GM18858 (cell line): ENCODE results near the gene FANK1.

Source experiments
- ATAC-seq: cut with Tn5 transposase; IDR thresholded peaks from one replicate; pipeline ENCODE4 v1.9.1; 2021; ENCODE audit not compliant: unreplicated experiment

Gene FANK1

DNA sequence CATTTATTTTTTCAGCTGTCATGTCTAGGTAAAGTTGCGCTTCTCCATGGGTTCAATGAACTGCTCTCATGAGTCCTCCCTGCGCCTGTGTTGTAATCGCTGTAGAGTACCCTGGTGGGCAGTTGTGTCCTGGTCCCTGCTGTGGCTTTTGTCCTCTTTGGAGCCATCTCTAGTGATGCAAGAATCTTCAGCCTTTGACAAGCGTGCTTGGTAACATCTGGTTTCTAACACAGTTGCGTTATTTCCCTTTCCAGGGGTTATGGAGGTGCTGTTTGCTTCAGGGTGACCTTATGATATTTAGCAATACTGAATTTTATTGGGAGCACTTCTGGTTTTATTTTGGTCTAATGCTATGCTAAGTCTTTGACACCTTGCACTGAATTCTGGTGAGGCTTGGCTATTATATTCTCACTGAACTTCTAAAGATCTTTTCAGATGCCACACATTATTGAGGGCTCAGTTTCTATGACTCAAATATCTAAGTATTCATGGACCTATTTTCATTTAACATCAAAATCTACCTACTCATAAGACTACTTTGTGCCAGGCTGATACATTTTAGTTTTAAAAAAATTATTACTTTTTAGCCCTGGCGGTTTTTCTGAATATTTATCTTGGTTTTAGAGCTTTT, 88.6 kb downstream of the FANK1 start:
- no peak for ATAC-seq

DNA sequence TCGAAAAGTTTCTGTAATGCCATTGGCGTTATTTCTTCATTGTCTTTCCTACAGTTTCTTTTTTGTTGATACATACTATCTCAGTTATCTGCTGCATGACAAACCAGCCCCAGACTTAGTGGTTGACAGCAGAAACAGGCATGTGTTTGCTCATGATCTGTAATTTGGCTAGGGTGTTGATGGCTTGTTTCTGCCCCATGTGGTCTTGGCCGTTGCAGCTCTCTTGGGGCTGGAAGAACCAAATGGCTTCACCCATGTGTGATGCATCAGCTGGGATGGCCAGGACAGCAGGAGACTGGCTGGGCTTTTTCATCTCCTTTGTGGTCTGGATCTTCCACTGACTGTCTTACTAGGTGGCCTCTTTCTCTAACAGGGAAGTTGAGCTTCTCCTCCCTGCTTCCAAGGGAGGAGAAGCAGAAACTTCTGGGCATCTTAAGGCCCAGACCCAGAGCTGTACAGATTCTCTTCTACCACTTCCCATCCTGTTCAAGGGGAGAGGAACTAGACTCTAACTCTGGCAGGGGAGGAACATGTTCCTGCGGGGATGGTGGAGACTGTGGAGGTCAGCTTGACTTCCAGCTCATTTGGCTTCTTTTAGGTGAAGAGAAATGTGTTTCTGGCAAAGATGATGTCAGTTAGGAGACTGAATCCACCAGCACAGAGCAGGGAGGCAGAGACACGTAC, 89.3 kb downstream of the FANK1 start:
- no peak for ATAC-seq

DNA sequence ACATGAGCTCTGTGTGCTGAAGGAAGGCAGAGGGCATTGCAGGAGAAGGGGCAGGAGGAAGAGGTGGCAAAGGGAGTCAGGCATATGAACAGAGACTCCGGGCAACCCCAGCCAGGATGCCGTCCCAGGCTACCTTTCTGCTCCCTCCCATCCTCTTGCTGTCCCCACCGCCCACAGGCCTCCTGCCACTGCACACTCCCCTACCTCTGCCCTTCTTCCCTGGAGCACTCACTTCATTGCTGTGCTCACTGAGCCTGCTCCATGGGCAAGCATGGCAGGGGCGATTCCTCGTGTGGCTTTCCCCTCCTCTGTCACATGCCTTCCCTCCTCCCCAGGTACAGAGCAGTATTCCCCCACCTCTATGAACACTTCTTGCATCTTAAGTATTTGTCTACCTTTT, 93.4 kb downstream of the FANK1 start:
- no peak for ATAC-seq

DNA sequence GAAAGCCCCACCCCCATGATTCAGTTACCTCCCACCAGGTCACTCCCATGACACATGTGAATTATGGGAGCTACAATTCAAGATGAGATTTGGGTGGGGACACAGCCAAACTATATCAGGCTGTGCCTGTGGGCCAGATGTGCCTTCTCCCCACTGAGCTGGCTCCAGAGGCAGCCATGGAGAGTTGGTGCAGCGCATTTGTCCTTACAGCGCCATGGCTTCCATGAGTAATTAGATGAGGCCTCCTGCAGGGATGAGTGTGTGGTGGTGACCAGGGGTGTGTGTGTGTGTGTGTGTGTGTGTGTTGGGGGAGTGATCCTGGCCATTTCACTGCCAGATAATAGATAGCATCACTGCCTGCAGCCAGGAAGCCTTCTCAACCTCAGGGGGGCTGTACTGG, 94.6 kb downstream of the FANK1 start:
- ATAC-seq = no peak

DNA sequence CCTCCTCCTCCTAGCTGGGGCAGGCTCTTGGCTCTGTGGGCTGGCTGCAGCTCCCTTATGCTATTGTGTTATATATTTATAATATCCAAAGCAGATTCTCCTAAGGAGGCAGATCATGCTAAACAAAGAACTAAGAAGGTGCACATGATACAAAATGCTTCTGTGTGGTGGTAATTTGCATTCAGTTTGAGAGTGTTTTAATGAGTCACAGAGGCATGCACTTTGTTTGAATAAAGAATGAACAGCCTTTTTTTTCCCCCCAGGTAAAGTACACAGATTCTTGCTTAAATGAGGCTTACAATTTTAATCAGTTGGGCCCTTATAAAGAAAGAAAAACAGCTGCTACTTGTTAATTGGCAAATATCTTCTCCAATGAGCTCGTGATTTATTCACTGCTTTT, 95.0 kb downstream of the FANK1 start:
- ATAC-seq = no peak

DNA sequence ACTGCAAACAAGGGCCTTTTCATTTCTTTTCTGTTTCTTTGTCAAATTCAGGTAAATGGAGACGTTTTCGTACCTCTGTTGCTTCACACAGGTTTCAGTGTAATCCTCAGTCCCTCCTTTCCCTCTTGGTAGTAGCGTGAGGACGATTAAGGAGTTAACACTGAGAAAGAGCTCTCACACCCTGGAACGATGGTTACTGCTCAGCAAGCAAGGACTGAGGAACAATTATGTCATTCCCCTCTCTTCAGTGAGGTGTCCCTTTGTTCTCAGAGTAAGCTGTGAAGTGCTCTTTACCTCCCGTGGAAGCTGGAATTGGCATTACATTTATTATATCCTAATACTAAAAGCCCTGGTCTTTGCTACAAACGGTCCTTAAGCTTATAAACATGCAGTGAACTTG, 95.9 kb downstream of the FANK1 start:
- ATAC-seq = no peak

DNA sequence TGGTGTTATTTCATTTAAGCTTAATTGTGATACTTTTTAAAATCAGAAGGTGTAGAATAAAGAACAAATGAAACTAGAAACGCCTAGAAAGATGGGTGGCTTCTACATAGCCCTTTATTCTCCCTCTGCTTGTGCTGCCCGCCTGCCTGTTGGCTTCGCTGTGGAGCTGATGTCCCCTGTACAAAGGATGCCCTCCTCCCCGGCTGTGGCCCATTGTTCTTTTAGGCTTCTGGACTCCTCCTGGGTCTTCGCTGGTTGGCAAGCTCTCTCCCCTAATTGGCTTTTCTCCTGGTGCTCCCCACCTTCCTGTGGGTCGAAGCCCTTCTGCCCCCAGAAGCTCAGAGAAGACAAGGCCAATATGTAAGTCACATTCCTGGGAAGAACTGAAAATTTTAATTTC, 98.2 kb downstream of the FANK1 start:
- ATAC-seq = no peak

DNA sequence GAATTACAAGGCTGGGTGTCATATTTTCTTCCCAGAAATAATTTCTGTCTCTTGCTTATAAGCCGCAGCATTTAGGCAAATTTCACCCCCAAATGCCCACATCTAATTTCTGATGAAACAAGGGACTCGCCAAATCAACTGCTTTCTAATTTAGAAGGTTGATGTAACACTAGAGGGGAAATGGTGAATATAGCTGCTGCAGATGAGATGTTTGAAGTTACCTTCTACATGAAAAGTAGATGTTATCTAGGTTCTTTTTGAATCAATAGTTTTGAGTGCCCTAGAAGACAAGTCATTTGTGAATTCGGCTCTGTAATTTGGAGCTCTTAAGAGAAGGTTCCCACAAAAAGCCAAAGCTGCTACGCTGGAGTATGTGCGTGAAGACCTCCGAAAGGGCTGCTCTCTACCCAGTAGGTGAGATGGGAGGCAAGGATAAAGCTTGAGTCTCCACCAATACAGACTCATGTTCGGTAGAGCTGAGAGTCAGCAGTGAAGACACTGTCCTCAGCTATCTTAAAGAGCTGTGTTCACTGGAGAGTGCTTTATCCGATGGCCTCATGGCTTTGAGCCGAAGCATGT, 99.5 kb downstream of the FANK1 start:
- ATAC-seq = no peak

DNA sequence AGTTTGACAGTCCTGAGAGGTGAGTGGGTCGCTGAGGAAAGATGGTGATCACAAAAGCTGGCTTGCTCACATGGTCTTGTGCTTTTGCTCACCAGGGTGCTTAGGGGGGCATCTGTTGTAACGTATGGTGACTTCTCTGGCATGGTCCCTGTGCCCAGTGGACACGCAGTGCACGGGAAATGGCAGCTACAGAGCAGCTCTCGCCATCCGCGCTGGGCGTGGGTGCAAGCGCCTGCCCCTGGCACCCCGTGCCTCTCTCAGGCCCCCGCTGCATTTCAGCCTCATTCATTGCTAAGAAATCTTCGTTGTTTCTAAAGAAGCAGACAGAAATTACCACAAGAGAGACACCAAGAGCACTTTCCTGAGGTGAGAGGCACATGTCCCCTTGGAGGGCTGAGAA, 101.2 kb downstream of the FANK1 start:
- no peak for ATAC-seq

DNA sequence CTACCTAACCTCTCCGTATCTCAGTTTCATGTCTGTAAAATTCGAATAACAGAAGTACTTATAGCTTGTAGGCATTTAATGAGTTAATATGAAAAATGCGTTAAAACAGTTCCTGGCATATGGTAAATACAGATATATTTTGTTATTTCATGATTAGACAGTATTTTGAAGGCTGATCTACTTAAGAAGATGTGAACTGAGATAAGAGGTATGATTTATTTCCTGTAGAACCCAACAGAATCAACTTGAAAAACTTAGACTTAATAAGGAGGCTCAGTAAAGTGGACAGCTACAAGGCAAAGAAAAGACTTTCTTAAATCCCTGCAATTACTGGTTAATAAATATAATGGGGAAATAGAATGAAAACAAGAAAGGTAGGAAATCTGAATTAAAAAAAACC, 103.3 kb downstream of the FANK1 start:
- no peak for ATAC-seq

DNA sequence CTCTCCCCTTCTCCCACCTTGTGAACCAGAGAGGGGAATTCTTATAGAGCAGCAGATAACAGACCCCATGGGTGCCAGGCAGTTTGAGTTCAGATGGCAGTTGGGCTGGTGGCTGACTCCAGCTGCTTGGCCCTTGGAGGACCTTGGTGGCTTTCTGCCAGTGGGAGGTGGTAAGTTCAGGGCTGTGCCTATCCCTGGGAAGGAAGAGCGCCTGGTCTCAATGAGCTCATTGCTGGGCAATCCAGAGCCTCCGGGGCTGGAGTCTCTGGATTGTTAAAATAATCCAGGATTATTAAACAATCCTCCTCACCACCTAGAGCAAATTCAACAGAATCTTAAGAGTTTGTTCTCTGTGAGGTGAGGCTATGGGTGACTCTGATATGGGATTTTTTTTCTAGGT, 105.2 kb downstream of the FANK1 start:
- ATAC-seq = no peak

DNA sequence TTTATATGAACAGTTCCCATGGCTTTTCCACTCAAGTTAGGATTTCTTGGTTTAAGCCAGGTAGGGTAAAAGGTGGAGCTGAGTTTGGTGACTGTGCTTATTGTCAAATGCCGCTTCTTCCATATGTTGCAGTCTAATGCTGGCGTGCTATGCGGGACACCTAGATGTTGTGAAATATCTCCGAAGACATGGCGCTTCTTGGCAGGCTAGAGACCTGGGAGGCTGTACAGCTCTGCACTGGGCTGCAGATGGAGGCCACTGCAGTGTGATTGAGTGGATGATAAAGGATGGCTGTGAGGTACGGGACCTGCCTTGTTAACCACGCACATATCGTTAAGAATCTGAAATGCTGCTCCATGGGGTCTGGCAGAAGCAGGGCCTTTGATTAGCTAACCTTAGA, 108.4 kb downstream of the FANK1 start:
- ATAC-seq = no peak

DNA sequence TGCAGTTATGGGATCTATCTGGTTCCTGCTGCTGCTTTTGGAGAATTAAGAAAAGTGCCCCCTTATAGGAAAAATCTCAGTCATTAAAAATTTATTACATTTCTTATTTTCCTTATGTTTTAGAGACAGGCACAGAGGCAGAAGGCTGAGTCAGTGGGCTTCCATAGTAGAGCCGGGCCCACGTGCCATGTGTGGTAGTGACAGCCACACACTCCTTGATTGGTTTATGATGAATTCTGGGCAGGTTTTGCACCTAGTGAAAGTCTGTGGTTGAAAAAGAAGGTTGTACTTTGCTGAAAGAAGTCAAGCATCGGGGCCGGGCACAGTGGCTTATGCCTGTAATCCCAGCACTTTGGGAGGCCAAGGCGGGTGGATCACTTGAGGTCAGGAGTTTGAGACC, 109.9 kb downstream of the FANK1 start:
- no peak for ATAC-seq

DNA sequence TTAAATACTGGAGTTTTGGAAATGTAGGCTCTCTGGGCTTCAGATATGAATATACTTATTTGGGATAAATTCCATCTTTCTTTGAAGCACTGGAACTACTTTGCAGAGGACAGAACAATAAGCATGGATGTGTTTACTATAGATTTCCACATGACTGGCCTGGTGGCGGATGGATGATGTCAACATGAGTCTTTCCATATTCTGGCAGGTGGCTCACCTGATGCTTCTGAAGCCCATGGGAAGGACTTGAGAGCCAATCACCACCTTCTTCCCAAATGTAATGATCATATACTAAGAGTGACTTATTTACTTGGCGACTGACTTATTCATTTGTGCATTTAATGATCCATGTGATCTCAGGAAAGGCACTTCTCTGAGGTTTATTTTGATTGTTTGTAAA, 110.5 kb downstream of the FANK1 start:
- ATAC-seq = no peak

DNA sequence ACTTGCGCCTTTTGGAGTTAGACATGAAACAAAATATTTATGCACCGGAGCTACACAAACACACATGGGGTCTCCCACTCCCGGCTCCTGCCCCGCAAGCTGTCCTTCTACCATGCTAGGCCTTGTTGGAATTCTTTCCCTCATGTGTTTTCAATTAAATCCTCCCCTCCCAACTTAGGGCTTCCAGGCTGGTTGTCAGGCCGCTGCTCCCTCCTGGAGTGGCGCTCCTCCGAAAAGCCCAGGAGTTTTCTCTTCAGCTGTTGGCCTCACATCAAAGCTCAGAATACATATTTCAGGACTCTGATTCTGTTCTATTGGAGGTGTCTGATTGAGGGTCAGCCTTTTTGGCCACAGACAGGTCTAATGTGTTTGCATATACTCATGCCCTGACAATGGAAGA, 113.3 kb downstream of the FANK1 start:
- no peak for ATAC-seq

DNA sequence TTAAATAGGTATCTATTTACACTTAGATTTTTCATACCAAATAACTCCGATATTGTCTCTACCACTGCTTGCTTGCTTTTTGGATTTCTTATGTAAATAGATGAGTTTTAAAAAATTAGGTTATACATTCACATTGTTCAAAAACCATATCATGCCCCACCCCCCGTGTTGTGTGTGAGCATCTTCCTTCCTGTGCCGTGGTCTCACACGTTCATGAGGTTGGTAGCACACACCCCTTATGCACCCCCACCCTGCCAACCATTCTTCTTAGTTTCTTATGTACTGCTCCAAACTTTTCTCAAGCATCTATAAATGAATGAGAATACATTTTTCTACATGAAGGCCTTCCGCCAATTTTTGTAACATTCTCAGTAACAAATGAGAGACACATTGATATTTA, 115.6 kb downstream of the FANK1 start:
- ATAC-seq = no peak

DNA sequence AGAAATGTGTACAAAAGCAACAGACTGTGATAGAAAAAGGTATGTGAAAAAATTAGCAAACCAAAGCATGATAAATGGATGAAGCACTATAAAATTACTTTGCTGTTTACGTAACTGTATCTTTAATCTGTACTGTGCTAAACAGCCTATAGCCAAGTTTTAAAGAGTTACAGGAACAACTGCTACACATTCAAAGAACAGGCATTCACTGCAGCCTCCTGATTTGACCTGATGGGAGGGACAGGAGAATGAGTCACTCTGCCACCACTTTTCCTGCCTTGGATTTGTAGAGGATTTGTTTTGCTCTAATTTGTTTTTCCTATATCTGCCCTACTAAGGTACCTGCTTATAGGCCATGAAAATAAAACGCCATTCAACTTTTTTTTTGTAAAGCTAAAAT, 116.1 kb downstream of the FANK1 start:
- ATAC-seq = no peak

DNA sequence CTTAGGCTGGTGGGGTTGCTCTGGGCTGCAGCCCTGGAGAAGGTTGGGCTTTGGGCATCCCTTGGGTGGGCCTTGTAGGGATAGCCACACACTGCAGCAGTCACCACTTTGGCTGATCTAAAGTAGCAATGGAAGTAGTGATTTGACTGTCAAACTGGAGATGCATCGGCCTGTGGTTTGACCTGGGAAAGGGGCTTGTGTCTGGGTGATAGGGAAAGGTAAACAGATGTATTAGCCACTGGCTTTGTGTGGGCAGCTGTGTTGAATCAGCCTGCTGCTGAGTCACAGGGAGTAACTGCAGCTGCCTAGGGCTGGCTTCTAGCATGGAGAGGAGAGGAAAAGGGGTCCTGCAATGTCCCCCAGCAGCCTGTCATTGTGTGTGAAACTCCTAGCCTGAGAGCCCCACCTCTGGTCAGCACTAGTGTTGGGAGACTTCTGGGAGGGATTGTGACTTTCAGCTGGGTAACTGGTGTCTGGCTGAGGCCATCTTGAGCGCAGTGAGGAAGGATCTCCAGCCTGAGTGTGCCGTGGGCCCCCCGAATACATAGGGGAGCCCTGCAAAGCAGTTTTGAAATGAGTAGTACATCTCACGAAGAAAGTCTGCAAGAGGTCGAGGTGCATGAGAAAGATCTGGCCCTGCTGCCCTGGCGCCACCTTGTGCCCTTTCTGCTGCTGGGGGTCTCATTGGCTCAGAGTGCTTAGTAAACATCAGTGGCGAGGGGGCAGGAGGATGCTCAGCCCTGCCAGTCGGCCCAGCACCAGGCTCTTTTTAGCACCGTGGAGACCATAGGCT, 117.3 kb downstream of the FANK1 start:
- ATAC-seq = no peak

DNA sequence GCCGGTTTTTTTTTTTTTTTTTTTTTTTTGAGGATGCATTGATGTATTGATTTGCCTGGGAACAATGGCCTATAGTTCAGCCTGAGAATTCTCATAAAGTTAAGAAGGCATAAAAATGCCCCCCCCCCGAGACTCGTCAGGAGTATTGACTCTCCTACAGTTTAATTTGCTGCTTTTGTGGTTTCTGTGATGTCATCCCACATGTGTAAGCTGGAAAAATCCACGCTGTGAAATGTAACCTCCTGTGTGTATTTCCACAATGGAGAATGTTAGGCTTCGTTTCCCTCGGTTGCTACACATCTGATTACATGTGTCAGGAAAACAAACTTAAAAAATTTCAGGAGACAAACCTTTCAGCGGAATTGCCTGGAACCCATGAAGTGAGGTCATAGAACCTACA, 117.9 kb downstream of the FANK1 start:
- ATAC-seq = no peak

DNA sequence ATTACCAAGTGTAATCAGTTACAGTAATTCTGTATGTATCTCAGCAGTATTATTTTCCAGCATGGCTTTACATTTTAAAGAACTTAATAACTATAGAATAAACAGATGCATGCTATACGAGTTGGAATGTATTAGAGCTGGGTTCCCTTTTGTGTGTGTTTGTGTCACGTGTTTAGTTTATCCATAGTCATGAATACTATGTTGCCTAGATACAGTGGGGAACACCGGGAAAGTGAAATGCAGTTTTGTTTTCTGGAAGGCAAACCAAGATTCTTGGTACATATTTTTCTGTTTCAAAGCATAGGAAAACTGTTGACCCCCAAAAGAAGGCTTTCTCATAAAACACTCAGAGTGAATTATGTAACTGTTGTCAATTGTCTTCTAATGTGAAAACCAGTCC, 119.0 kb downstream of the FANK1 start:
- ATAC-seq = no peak

DNA sequence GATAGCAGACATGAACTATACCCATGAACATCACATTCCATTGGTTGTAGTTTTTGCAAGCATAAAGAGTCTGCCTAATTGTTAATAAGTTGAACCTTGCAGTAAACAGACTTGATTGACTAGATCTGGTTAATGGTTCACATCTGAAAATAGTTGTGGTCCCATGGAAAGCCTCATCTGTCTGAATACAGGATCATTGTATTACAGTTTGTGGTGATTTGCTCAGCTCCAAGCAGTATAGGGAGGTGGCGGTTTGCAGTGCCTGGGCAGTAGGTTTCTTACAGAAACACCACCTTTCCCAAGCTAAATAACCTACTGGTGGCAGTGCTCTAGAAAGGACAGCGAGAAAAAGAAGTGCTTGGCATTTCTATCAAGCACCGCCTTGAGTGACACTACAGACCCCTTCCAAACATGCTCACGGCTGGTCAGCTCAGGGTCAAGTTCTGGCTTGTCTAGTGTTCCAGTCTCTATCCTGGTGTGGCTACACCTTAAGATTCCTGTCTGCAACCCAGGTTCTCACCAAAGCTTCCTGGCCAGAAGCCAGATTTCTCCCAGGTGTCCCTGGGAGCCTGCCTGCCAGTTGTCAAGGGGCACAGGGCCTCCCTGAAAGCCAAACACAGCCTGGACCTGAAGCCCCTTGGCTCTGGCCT, 119.9 kb downstream of the FANK1 start:
- ATAC-seq = no peak

DNA sequence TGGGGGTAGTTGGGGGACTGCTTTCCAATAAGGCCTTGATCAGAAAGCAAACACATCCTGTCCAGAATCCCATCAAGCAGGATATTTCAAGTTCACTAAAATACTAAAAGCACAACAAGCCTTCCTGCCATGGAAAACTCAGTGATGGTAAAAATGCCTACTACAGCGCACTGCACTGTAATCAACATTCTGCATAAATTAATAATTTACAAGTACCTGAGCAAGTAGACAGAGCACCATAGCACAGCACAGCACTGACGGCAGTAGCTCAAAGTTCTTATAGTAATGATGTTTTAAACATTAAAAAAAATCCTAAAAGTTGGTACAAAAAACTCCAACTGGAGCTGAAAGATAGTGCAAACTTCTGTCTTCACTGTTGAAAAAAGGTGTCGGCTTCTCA, 120.5 kb downstream of the FANK1 start:
- ATAC-seq = no peak
